ENCODE results near the gene PRR16.

Gene PRR16

GRCh38 chr5:120591911-120592310 lies 127.8 kb downstream of the PRR16 start:
- DNase-seq: no peak

- DNase-seq: no peak
Measured at GRCh38 chr5:120599576-120599975, 135.5 kb downstream of the PRR16 start.

GRCh38 chr5:120600639-120601038 lies 136.5 kb downstream of the PRR16 start:
- DNase-seq: no peak

- DNase-seq: no peak
Measured at GRCh38 chr5:120602033-120602432, 137.9 kb downstream of the PRR16 start.

GRCh38 chr5:120604884-120605283 lies 140.8 kb downstream of the PRR16 start:
- no peak for DNase-seq

- DNase-seq: no peak
Measured at GRCh38 chr5:120605325-120606079, 141.4 kb downstream of the PRR16 start.

GRCh38 chr5:120609570-120609969 lies 145.5 kb downstream of the PRR16 start:
- no peak for DNase-seq

GRCh38 chr5:120610145-120610544 lies 146.0 kb downstream of the PRR16 start:
- no peak for DNase-seq

GRCh38 chr5:120613729-120614128 lies 149.6 kb downstream of the PRR16 start:
- no peak for DNase-seq

- DNase-seq: no peak
Measured at GRCh38 chr5:120614531-120615180, 150.6 kb downstream of the PRR16 start.

GRCh38 chr5:120615967-120616645 lies 152.0 kb downstream of the PRR16 start:
- no peak for DNase-seq

GRCh38 chr5:120621339-120621738 lies 157.2 kb downstream of the PRR16 start:
- no peak for DNase-seq

GRCh38 chr5:120624021-120624563 lies 160.0 kb downstream of the PRR16 start:
- DNase-seq: no peak

- no peak for DNase-seq
Measured at GRCh38 chr5:120628156-120628555, 164.1 kb downstream of the PRR16 start.

- DNase-seq: no peak
Measured at GRCh38 chr5:120630550-120630949, 166.4 kb downstream of the PRR16 start.

GRCh38 chr5:120631611-120632010 lies 167.5 kb downstream of the PRR16 start:
- DNase-seq: no peak

- no peak for DNase-seq
Measured at GRCh38 chr5:120632430-120632829, 168.3 kb downstream of the PRR16 start.

GRCh38 chr5:120638449-120638848 lies 174.3 kb downstream of the PRR16 start:
- DNase-seq: no peak

- no peak for DNase-seq
Measured at GRCh38 chr5:120640778-120641177, 176.7 kb downstream of the PRR16 start.

GRCh38 chr5:120644516-120644915 lies 180.4 kb downstream of the PRR16 start:
- no peak for DNase-seq

GRCh38 chr5:120655828-120656435 lies 191.8 kb downstream of the PRR16 start:
- no peak for DNase-seq

GRCh38 chr5:120657104-120657503 lies 193.0 kb downstream of the PRR16 start:
- DNase-seq: no peak

GRCh38 chr5:120677481-120677880 lies 213.4 kb downstream of the PRR16 start:
- DNase-seq: no peak

All from stimulated activated CD4-positive, alpha-beta T cell treated with anti-CD3 and anti-CD28 coated beads, Interleukin-4, amount 100 ng/mL, for 1 hour (primary cell).